HG03066 (cell line): ENCODE measurements around the gene XYLT1.

ENCODE experiments used
- ATAC-seq: cut with Tn5 transposase; IDR thresholded peaks from one replicate; pipeline ENCODE4 v1.9.1; 2021; ENCODE audit warnings: low read depth; ENCODE audit not compliant: unreplicated experiment

XYLT1 gene

DNA sequence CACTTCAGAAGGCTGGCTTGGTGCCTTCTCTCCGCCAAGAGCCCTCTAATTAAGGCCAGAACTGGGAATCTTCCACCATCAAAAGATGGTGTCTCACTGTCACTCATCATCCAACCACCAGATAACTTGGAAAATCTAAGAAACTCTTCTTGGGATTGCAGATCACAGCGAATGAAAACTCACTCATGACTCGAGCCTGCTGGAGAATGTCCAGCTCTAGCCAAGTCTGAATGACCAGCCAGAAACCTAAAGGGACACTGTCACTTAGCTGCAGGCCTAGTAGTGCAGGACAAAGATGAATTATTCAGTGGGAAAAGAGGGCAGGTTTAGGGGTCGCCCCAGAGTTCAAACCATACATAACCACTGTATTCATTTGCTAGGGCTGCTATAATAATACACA, 107.8 kb downstream of the XYLT1 start:
- no peak for ATAC-seq

DNA sequence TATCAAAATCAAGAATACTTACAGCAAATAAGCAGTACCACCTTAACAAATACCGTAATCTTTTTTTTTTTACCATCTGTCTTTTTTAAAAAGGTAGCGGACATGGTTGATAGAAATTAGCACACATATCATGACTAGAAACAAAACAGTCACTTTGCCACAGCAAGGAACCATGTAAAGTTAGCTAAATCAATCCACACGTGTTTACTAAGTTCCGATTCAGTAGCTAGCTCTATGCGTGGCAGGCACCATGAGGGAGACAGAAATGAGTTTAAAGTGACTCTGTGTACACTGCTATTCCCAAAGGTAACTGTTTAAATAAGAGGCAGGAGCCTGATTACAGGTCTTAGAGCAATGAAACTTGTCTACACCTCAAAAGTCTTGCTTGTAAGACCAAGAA, 108.6 kb downstream of the XYLT1 start:
- ATAC-seq = no peak

DNA sequence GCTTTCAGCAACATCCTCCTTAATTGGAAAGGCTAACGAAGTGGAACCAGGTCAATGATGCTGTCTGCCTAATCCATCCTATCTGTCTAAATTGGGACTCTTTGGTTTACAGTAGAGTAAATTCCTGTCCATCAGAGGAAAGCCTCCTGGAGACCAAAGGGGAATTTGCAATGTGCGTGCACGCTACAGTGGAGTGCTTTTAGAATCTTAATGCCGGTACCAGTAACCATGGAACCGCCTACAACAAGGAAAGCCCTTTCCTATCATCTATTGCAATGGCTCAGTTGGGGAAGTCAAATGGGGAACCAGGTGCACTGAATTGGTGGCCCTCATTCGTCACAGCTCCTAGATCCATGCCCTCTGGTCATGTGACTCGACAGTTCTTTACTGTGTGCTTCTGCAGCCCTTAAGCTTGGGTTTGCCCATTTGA, 110.1 kb downstream of the XYLT1 start:
- no peak for ATAC-seq

DNA sequence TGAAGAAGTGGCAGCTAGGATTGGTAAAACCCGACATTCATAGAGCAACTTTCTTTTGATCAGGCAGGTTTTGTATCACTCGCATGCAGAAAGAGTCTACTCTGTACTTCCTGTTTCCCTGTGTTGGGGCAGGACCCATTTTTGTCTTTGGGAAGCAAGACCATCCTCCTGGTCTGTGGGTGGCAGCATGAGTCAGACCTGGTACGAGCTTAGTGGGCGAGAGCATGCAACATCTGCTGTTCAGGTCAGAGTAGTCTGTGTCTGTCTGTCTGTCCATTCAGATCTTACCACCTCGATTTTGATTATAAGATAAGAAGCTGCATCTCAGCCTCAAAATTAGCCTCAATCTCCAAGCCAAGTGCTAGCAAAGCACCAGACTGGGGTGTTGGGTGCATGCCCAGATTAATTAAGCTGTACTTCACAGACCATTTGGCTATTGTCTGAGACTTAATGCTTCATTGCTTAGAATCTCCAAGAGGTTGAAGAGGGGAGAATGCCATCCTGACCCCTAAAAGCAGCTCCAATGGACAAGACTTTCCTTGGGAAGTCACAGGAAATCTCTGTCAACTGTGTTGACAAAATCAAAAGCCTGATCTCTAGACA, 110.9 kb downstream of the XYLT1 start:
- no peak for ATAC-seq

DNA sequence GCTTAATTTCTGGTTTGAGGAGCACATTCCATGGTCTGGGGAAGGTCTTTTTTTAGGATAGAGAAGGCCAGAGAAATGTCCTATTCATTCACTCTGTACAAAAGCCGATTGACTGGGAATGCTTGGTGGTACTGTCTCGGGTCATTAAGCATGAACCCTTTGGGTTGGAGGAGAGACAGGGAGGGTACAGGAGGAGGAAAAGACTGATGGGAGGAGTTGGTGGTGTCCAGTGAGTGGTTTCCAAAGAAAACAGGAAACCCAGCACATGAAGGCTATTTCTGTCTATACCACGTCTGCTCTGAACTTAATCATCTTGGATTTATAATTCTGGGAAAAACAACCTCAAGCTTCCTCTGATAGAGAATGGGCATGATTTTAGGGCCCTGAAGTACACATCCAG, 111.9 kb downstream of the XYLT1 start:
- ATAC-seq = no peak

DNA sequence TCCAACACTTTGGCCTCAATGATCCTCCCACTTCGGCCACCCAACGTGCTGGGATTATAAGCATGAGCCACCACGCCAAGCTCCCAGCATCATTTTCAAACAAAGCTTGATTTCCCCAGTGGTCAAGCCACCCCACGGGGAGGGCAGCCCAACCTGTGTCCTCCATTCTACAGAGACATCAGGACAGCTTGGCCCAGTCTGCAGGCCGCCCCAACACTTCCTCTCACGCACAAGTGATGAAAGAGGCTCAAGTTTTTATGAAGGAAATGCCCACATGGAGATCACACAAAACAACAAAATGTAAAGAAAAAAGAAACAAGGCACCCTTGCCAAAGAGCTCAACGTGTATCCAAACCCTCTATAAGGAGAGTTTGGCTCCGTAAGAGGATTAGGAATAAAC, 112.4 kb downstream of the XYLT1 start:
- ATAC-seq = no peak

DNA sequence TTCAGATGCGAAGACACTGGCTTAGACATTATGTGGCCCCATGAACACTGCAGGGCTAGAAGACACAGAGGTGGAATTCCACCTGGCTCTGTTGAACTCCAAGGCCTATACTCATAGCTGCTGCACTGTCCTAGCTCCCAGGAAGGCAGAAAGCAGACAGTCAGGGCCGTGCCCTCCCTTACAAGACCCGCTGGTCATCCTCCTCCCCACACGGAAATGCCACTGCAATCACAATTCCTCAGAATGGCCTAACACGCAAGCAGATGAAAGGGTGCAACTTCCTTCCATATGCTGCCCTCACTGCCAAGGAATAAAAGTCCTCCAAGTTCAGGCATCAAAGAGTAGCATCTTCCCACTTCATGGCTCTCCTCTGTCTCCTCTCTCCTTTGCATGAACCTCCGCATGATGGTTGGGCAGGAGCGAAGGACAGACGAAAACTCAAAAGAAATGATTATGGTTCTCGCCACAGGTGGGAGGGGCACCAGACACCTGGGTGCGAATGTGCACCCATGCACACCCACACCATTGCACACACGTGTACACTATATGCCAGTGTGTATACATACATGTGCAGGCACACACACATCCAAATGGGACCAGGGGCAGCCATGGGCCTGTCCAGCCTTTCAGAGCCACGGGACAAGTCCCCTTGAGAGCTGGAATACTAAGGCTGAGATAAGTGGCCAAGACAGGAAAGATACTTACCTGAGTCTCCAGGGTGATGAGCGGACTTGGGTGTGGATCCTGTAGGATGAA, 113.3 kb downstream of the XYLT1 start:
- no peak for ATAC-seq

DNA sequence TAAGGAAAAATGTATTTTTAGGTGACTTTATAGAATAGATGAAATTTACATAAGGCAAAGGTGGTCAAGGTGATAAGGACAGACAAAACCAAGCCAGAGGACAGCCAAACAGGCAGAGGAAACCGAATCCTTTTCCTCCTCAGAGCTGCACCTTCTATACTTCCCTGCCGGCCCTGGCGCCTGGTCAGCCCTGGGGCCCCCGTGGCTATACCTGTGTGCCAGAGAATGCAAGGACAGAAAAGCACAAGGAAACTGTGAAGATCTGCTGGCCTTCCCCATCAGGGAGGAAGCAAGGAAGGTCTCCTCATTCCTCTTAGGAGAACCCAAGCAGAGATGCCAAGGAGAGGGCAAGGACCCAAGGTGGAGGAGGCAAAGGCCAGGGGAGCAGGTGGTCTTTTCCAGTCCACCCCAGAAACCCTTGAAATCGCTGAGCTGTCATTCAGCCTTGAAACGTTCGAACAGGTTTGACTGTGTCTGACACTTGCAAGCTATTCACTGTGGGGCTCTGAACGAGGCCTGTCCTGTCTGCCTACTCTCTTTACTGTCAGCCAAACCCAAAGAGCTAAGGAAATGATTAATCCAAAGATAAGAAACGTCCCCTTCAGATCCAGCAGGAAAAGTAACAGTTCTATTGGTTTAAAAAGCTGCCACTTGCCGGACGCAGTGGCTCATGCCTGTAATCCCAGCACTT, 114.4 kb downstream of the XYLT1 start:
- no peak for ATAC-seq

DNA sequence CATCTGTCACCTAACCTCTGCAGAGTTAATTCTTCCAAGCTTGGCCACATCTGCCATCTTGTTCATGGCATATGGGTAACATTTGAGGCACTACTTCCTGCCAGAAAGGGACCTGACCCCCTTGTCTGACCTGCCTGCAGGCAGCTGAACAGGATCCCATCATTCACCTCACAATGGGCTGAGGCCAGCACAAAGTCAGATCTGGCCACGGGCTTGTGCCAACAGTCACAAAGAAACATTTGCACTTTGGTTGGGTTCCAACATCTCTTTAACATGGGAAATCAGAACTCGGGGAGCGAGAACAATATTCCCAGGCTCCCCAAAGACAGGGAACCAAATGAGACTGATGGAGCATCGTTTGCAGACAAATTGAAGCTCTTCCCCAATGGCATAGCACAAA, 116.1 kb downstream of the XYLT1 start:
- no peak for ATAC-seq

DNA sequence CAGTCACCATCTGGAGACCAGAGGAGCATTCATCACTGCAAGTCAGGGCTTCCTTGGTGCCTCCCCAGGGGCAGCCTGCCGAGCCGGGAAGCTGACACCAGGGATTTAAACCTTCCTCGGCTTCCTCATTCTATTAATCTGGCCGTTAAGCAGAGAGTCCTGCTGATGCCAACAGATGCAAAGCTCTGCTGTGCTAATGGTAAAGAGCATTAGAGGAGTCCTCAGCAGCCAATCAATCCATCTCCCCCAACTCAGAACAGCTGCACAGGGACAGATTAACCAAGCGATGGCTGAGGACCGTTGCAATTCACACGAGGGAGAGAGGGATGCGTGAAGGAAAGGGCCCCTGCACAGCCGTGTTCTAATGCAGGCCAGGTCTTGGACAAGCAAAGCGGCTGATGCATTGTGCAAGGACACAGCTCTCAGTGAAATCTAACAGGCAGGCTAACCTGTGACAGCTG, 116.6 kb downstream of the XYLT1 start:
- no peak for ATAC-seq

DNA sequence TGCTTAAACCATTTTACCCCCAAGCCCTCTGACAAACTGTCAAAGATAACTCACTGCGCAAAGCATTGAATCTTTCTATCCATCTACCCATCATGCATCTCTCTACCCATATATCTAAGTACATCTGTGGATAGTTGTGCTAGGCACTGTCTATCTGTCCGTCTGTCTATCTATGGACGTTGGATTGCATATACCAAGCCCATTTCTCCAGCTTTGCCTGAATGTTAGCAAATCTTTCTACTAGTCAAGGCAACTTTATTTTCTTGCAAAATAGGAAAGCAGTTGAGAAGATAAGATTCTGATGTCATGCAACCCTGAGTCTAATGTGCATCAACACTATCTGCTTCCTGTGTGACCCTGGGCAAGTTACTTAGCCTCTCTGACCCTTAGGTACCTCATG, 117.2 kb downstream of the XYLT1 start:
- ATAC-seq = no peak

DNA sequence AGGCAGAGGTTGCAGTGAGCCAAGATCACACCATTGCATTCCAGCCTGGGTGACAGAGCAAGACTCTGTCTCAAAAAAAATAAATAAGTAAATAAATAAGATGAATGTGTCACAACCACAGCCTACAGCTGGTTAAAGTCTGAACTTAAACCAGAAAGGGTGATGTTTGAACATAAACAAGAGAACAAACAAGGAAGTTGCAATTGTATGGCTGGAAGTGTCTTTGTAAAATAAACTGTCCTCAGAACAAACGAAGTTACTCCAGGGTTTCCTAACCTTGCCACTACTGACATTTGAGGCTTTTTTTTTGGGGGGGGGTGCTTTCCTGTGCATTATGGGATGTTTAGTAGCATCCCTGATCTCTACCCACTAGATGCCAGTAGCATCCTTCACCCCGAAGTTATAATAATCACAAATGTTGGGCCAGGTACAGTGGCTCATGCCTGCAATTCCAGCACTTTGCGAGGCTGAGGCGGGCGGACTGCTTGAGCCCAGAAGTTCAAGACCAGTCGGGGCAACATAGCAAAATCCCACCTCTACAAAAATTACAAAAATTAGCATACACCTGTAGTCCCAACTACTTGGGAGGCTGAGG, 119.2 kb downstream of the XYLT1 start:
- no peak for ATAC-seq

DNA sequence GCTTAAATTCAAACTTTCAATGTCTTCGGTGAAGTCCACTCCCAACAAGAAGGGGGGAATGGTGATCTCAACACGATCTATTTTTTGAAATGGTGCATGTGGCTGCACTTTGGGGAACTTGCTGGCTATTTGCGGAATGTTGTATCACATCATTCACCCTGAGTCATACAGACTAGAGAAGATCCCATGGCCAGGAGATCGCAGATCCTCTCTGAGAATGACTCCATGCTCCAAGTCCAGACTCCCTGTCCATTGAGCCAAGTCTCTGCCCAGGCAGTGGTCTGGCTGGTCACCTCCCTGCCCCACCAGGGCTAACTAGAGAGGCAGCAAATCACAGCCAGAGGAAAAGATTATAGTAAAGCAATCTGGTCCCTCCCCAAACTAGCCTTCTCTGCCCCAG, 120.6 kb downstream of the XYLT1 start:
- ATAC-seq = no peak

DNA sequence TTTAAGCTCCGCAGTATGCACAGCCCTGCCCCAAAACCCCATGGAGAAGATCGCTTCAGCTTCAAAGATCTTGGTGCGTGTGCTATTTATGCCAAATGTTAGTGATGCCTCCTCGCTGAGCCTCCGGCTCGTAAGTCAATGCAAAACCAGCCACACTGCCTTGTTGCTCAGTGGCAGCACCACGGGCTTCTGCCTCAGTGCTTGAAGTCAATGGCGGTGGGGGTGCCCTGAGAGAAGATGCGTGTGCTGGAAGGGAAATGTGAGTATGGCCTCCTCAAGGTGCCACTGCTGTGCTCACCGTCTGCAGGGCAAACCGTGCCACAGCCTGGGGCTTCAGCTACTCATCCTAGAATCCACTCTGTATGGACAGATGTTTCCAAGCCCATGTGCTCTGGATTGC, 121.9 kb downstream of the XYLT1 start:
- no peak for ATAC-seq

DNA sequence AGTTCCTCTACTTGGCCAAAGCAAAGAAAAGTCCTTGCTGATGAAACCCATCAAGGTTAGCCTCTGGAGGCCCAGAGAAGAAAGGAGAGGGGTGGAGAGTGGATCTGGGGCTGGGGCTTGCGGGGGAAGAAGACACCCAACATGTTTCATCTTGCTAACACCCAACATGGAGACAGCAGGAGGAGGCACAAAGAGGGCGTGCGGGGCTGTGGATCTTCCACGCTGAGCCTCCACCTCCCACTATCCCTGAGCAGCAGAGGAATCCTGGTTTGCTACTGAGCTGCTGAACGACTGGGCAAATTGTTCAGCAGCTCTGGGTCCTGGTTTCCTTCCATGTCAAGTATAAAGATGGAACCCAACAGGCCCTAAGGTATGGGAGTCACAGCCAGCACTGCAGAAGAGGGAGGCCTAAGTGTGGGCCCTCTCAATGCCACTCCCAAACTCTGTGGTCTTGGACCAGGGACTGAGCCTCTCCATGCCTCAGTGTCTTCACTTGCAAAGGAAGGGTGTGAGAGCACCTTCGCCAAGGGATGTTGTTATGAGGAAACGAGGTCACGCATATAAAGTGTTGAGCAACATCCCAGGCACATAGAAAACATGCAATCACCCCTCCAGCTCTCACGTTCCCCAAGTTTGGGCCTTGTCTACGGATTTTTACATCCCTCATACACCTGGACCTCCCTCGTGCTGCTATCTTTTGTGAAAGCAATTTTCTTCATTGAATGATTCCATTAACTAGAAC, 122.5 kb downstream of the XYLT1 start:
- no peak for ATAC-seq

DNA sequence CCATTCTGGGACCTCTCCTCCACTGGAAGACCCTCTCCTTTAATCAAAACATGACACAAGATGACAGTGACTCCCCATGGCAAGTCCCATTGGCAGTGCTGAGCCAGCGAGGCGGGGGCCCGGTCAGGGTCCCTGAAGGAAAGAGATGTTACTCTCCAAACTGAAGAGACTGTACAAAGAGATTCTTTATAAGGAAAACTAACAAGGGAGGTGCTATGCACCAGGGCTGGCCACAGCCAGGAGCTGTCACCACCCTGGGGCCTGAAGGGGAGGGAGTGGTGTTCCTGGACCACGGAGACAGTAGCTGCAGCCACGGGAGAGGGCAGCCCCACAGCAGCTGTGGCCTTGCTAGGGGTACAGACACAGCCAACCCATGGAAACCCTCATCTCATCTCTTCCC, 123.1 kb downstream of the XYLT1 start:
- ATAC-seq = no peak

DNA sequence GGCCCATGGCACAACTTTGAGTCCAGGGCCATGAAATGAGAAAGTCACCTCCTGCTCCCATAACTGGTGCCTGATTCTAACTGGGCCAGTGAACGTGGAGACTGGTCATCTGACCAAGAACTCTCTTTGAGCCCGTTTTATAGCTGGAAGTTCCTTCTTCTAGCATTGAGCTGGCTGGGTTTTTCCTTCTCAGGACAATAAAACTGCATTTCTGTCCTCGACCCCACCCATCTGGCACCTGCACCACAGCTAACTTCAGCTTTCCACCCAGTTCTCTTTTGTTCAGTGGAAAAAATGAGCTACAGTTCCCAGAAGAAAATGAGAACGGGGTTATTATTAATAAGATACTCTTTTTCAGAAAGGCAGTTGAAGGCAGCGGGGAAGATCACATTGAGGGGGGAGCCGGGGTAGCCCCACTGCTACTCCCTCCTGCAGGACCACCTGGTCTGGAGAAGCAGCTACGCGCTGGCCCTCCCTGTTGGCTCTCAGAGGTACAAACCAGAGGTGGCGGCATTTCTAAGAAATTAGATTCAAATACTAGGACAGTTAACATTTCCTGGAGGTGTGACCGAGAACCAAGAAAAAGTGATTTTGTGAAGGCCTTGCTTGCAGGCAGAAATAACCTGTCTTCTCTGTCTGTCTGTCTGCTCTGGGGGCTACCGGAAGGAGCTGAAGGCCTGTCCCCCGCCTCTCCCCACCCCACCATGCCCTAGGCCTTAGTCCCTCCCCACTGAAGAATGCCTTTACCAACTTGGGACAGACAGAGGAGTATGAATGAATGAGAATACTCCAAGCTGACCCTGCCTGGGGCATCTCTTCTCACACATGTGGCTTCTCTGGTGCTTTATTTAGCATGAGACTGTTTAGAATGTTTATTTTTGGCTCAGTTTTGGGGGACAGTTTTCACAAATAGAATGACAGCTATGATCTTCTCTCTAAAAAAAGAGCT, 123.9 kb downstream of the XYLT1 start:
- no peak for ATAC-seq

DNA sequence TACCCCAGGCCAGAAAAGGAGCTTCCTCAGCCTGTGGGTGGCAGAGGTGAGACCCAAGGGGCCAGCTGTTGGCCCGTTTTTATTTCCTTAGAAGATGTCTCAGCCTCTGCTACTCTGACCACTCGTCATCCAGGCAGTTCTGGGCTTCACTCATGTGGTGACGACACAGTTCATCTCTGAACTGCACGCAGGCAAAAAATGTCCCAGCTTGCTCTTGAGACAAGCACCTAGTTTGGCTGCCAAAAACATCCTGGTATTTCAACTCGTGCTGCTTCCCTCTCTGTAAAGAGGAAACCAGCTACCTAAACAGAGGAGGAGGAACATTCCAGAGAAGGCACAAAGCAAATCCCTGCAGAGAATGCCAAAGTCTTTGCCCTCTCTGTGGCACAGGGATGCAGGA, 125.7 kb downstream of the XYLT1 start:
- ATAC-seq = no peak

DNA sequence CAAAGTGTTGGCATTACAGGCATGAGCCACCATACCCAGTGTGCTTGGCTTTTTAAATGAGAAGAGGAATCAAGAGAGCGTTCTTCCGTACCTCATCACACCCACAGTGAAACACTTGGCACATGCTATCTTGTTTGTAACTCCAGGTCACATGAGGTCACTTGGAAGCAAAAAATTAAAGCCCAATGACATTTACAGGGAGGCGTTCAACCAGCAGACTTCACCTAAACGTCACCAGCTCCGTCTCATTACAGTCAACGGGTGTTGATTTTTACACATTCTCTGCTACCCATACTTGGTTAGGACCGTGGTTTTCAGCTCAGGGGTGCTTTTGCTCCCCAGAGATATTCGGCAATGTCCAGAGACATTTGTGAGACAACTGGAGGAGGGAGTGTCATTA, 127.0 kb downstream of the XYLT1 start:
- ATAC-seq = no peak

DNA sequence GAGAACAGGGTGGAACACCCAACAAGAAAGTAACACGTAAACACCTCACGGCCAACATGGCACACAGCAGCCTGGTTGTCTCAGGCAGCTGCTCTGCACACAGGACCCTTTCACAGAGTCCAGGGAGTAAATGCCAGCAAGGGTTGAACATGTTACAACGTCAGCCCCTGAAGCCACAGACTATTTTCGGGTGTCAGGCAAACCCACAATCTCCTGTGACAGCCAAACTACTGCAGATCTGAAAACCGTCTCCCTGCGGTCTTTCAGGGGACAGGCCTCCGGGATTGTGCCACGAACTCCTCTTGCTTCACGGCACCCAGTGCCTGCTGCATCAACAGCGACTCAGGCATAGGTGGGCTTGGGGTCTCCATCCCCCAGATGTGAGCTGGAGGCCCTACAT, 127.7 kb downstream of the XYLT1 start:
- ATAC-seq = peak; percentile 57
